GM18951 (cell line): ENCODE results near the gene EFHD1.

Experiments used
- POLR2A ChIP-seq: IDR thresholded peaks from 4 replicates; pipeline ENCODE4 v1.6.1; 2011; ENCODE audit warnings: mild to moderate bottlenecking; ENCODE audit not compliant: insufficient read length, insufficient read depth; ENCODE audit errors: extremely low read depth
- in situ Hi-C: fragments of 300-500 bp; cut with MboI; formaldehyde crosslinking; loops from one replicate; pipeline ENCODE4 v1.12.0; 2022; ENCODE audit warnings: low sequenced_read_pairs, mixed read lengths, inconsistent platforms; ENCODE audit not compliant: unreplicated experiment

EFHD1 gene

GRCh38 chr2:232646726-232647125 is 13.3 kb downstream of the EFHD1 start:
- TF ChIP-seq POLR2A: no peak
- in situ Hi-C loops: no loop called here

GRCh38 chr2:232647261-232647660 is 13.9 kb downstream of the EFHD1 start:
- in situ Hi-C loops: no loop called here
- no peak for TF ChIP-seq POLR2A

GRCh38 chr2:232649033-232649432 is 15.6 kb downstream of the EFHD1 start:
- TF ChIP-seq POLR2A: no peak

GRCh38 chr2:232652505-232652851 is 19.1 kb downstream of the EFHD1 start:
- in situ Hi-C loops: no loop called here
- TF ChIP-seq POLR2A: no peak

More at GRCh38 chr2:232649033-232649432, 15.6 kb downstream of the EFHD1 start:
- in situ Hi-C loops: no loop called here

- TF ChIP-seq POLR2A: no peak
- in situ Hi-C loops: no loop called here
These were observed 20.0 kb downstream of the EFHD1 start for GRCh38 chr2:232653441-232653840.

- TF ChIP-seq POLR2A: no peak
- in situ Hi-C loops: no loop called here
These were observed 22.0 kb downstream of the EFHD1 start for GRCh38 chr2:232655392-232655791.

GRCh38 chr2:232658217-232658785 is 24.9 kb downstream of the EFHD1 start:
- in situ Hi-C loops: no loop called here
- no peak for TF ChIP-seq POLR2A

- in situ Hi-C loops: no loop called here
- TF ChIP-seq POLR2A: no peak
These were observed 26.0 kb downstream of the EFHD1 start for GRCh38 chr2:232659359-232659758.

- in situ Hi-C loops: no loop called here
- no peak for TF ChIP-seq POLR2A
These were observed 29.3 kb downstream of the EFHD1 start for GRCh38 chr2:232662486-232663260.

GRCh38 chr2:232666051-232666805 is 32.8 kb downstream of the EFHD1 start:
- in situ Hi-C loops: no loop called here
- TF ChIP-seq POLR2A: no peak

- in situ Hi-C loops: no loop called here
These were observed 34.7 kb downstream of the EFHD1 start for GRCh38 chr2:232667989-232668583.

GRCh38 chr2:232668805-232669444 is 35.5 kb downstream of the EFHD1 start:
- in situ Hi-C loops: no loop called here
- TF ChIP-seq POLR2A: no peak

More at GRCh38 chr2:232667989-232668583, 34.7 kb downstream of the EFHD1 start:
- TF ChIP-seq POLR2A: no peak

GRCh38 chr2:232672588-232672987 is 39.2 kb downstream of the EFHD1 start:
- no peak for TF ChIP-seq POLR2A
- in situ Hi-C loops: no loop called here

- in situ Hi-C loops: no loop called here
- TF ChIP-seq POLR2A: no peak
These were observed 41.1 kb downstream of the EFHD1 start for GRCh38 chr2:232674491-232674890.
